ENCODE results near the gene KCNQ1OT1. TPM values are rescaled to one million over a fixed set of nuclear protein-coding genes. Genes with fewer than 3 reads are reported as not detected.

The KCNQ1OT1 gene
- total RNA-seq, 4 donors from 2014 or later, result 0.16 to 0.61 (median 0.30) TPM

DNA sequence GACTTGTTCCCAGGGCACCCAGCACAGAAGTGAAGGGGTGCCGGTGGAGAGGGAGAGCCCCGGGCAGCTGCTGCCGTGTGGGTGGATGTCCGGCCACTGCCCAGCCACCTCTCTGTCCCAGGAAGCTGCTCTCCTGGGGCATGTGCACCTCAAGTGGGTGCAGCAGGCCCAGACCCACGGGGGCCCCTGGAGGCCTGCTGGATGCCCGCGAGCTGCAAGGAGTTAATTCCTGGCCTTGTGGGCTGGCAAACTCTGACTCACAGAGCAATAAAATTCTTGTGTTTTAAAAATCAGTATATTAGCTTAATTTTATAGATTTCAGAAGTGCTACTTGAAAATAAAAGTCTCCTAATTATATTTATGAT lies 37.4 kb upstream of the KCNQ1OT1 start:
- intact Hi-C loops (cut with DNase I; ENCODE audit: low total_unique reads) (no loop called here), in situ Hi-C loops (cut with MboI; ENCODE audit: low sequenced_read_pairs in 4 of 4) (no loop called here)
- no peak for ATAC-seq
- no peak for TF ChIP-seq POLR2A (IDR thresholded peaks at IDR 0.05)
- TF ChIP-seq, protein P1, sequence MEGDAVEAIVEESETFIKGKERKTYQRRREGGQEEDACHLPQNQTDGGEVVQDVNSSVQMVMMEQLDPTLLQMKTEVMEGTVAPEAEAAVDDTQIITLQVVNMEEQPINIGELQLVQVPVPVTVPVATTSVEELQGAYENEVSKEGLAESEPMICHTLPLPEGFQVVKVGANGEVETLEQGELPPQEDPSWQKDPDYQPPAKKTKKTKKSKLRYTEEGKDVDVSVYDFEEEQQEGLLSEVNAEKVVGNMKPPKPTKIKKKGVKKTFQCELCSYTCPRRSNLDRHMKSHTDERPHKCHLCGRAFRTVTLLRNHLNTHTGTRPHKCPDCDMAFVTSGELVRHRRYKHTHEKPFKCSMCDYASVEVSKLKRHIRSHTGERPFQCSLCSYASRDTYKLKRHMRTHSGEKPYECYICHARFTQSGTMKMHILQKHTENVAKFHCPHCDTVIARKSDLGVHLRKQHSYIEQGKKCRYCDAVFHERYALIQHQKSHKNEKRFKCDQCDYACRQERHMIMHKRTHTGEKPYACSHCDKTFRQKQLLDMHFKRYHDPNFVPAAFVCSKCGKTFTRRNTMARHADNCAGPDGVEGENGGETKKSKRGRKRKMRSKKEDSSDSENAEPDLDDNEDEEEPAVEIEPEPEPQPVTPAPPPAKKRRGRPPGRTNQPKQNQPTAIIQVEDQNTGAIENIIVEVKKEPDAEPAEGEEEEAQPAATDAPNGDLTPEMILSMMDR (IDR thresholded peaks at IDR 0.05 in 4 of 5, conservative IDR thresholded peaks at IDR 0.05 in 1 of 5), result no peak
- H3K36me3 ChIP-seq, result no peaks in the 10 kb centered on the region
- H3K9me3 ChIP-seq, result no peaks in the 10 kb centered on the region
- H3K27ac ChIP-seq, result no peak overlapping the region
- H3K4me1 ChIP-seq, result no peaks in the 10 kb centered on the region
- no peaks in the 10 kb centered on the region for H3K27me3 ChIP-seq
- DNase-seq, result no peak
- no peak overlapping the region for H3K4me3 ChIP-seq

DNA sequence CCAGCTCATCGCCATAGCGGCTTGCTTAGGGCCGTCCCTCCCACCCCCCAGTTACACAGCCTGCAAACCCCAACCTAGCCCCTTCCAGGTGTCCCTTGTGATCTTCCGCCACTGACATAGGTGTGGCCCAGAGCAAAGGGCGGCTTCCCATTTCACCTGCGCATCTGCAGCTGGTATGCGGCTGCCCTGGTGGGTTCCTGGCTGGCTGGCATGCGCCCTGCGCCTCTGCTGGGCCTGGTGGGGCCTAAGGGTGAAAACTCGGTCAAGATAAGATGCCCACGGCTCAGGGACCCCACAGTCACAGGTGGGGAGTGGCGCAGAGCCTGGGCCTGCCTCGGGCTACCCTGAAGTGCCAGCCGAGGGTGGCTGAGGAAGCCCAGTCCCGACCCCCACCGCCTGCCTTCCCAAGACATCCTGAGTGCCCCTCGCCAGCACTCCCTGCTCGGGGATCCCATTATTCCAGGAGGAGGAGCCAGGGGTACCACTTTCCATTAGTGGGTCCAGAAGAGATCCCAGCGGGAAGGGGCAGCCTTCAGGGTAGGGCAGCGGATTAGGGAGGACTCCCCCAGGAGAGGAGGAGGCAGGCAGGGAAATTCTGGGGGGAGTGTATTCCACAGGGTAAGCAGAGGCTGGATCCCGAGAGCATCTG lies 36.9 kb upstream of the KCNQ1OT1 start:
- intact Hi-C loops (cut with DNase I; ENCODE audit: low total_unique reads) (no loop called here), in situ Hi-C loops (cut with MboI; ENCODE audit: low sequenced_read_pairs in 4 of 4) (no loop called here)
- ATAC-seq (no peak), DNase-seq (no peak)
- Histone ChIP-seq H3K4me1 (no peaks in the 10 kb centered on the region), H3K9me3 (no peaks in the 10 kb centered on the region), H3K36me3 (no peaks in the 10 kb centered on the region), H3K4me3 (no peak overlapping the region), H3K27me3 (no peaks in the 10 kb centered on the region), H3K27ac (no peak overlapping the region)
- no peak for TF ChIP-seq POLR2A (IDR thresholded peaks at IDR 0.05)
- TF ChIP-seq, protein P1 (IDR thresholded peaks at IDR 0.05 in 4 of 5, conservative IDR thresholded peaks at IDR 0.05 in 1 of 5), result no peak

DNA sequence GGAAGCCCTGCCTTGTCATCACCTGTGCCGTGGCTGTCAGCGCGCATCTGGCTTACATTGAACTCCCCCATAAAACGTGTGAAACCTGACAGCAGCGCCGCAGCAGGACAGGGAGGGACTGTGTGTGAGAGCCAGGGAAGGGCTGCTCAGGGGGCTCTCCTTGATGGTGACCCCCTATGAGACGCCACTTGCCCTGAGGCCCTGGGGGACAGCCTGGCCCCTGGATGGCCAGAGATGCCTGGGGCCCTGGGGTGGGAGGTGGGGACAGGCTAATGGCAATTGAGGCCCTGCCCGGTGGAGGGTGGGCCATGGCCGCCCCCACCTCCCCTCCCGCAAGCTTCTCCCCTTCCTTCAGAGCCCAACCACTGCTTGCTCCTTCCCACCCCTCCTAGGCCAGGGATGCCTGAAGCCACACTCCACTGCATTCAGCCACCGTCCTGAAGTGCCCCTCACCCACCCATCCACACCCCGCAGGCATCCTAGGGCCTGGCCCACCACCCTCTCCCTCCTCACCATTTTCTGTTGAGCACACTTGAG lies 35.3 kb upstream of the KCNQ1OT1 start:
- H3K4me3 ChIP-seq, result no peak overlapping the region
- H3K27me3 ChIP-seq, result no peaks in the 10 kb centered on the region
- DNase-seq (no peak), ATAC-seq (no peak)
- no peaks in the 10 kb centered on the region for H3K9me3 ChIP-seq
- in situ Hi-C loops (cut with MboI; ENCODE audit: low sequenced_read_pairs in 4 of 4) (no loop called here), intact Hi-C loops (cut with DNase I; ENCODE audit: low total_unique reads) (no loop called here)
- TF ChIP-seq, protein P1 (IDR thresholded peaks at IDR 0.05 in 4 of 5, conservative IDR thresholded peaks at IDR 0.05 in 1 of 5), result no peak
- H3K27ac ChIP-seq, result no peak overlapping the region
- H3K36me3 ChIP-seq, result no peaks in the 10 kb centered on the region
- H3K4me1 ChIP-seq, result no peaks in the 10 kb centered on the region

DNA sequence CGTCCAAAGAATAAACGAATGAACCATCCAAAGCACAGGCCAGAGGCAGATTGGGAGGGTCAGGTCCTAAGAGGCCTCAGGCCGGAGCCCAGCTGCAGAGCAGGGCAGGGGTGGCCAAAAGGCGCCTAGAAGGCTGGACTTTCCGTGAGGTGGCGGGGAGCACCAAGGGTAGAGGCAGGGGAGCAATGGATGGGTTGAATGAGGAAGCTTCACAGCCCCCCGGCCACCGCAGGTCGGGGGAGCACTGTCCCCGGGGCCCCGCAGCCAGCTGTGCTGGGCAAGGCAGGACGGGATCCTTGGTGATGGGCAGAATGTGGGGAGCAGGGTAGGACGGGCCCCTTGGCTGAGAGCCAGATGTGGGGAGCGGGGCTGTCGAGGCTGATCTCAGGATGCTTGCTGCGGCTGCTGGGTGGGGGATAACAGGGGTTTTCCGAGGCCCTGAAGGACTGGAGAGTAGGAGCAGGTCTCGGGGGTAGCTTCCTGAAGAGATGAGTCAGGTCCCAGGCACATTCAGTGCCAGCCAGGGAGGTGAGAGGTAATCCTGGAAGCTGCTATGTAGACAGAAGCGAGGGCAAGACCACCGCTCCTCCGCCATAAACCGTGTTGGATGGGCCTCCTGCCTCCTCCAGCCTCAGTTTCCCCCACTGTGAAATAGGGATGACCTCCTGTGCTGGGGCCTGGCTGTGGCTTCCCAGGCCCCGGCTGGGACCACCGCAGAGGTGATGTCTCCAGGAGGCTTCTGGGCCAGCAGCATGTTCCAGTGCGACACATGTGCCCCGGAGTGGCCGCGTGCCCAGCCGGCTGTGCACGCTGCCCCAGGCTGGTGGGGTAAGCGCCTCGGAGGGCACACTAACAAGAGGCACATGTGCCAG lies 34.6 kb upstream of the KCNQ1OT1 start:
- Histone ChIP-seq H3K4me1 (no peaks in the 10 kb centered on the region), H3K36me3 (no peaks in the 10 kb centered on the region), H3K4me3 (no peak overlapping the region), H3K9me3 (no peaks in the 10 kb centered on the region), H3K27me3 (no peaks in the 10 kb centered on the region), H3K27ac (no peak overlapping the region)
- intact Hi-C loops (cut with DNase I; ENCODE audit: low total_unique reads) (no loop called here), in situ Hi-C loops (cut with MboI; ENCODE audit: low sequenced_read_pairs in 4 of 4) (no loop called here)
- no peak for ATAC-seq
- DNase-seq, result no peak
- no peak for TF ChIP-seq POLR2A (IDR thresholded peaks at IDR 0.05)
- TF ChIP-seq, protein P1 (IDR thresholded peaks at IDR 0.05 in 4 of 5, conservative IDR thresholded peaks at IDR 0.05 in 1 of 5), result no peak

Measured in gastrocnemius medialis (tissue), 4 donors.